Activated T-cell treated with anti-CD3 and anti-CD28 coated beads, Interleukin-2, amount 50 U/mL, for 1 hour (primary cell): ENCODE results near the gene SERPINA4.
"Not testable (repeated sequence)": the region's sequence is repeated elsewhere in the genome, so short reads cannot be mapped to it uniquely, and the experiment has no call there.

Experiments
- DNase-seq: peaks from one replicate; pipeline ENCODE4 v3.0.0-alpha.2; 2020

The SERPINA4 gene

DNA sequence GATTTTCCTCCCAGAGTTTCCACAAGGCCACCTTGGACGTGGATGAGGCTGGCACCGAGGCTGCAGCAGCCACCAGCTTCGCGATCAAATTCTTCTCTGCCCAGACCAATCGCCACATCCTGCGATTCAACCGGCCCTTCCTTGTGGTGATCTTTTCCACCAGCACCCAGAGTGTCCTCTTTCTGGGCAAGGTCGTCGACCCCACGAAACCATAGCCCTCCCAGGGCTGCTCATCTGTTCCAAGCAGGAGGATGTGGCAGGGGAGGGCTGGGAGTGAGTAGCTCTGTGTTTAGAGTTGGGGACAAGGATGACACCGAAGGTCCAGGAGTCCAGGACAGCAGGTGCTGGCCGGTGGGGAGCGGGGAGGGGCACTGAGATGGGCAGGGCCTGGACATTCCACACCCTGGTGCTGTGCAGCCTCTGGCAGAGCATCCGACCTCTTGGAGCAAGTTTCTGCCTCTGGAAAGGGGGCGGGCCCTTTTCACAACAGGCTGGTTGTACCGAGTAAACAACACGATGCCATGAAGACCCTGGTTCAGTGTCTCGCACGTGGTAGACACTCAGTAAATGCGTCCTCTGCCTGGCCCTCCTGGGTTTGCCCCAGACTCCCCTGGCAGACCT is 8.2 kb downstream of the SERPINA4 start:
- no peak for DNase-seq

DNA sequence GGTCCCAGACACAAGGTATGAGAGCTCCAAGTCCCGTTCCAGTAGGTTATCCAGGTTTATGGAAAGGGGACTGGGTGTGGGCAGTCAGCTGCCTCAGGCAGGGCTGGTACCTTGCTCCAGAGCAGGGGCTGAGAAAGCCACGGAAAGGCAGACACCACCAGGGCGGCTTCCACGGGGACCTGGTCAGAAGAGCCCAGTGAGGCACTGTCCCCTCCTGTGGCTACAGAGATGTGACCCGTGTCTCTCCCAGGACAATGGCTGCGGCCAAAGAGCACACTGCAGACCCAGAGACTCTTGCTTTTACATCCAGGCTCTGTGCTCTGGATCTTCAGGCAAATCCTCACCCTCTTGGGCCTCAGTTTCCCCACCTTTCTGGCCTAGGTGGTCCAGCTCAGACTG is 8.8 kb downstream of the SERPINA4 start:
- DNase-seq: no peak

DNA sequence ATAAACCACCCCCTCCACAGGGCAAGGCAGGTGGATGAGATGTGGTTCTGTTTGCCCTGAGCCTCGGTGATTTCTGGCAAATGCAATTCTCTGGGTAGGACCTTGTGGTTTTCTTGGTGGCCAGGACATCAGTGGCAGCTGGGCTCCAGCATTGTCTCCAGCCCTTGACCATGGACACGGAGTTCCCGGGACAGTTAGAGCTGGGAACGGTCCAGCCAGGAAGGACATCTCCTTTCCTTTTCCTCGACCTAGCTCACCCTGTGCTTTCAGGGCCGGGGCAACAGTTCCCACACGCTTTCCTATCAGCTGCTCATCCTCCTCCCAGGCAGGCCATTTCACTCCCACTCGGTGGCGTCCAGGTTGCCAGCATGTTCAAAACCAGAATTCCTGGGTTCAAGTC is 9.2 kb downstream of the SERPINA4 start:
- no peak for DNase-seq

- DNase-seq: no peak
Observed at GRCh38 chr14:94571395-94571794, 10.2 kb downstream of the SERPINA4 start.

- no peak for DNase-seq
Observed at GRCh38 chr14:94571950-94572349, 10.7 kb downstream of the SERPINA4 start.

DNA sequence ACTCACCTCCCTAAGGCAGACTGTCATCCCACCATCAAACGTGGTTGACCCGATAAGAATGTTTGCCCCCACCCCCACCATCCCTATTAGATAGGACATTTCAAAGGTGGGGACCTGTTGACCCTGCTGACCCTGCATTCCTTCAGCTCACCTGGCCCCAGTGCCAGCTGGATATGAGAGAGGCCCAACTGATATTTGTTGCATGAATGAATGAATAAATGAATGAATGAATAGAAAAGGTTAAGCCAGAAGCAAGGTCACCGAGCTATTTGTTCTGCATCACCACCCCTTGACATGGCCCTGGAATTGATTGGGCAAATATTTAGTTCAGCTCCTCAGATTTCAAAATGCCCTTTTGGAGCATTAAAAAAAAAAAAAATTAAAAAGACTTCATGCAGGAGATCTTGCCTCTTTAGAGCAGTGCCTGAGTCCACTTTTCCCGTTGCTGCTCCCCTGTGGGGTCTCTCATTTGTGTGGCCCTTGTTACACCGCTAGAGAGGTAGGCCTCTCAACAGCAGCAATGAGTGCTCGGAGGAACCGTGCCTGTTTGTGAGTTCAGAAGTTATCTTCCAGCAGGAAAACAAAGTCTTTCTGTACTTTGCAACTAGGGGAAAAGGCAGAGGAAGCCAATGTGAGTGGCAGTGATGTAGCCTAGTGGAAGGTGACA is 11.5 kb downstream of the SERPINA4 start:
- DNase-seq: no peak

DNA sequence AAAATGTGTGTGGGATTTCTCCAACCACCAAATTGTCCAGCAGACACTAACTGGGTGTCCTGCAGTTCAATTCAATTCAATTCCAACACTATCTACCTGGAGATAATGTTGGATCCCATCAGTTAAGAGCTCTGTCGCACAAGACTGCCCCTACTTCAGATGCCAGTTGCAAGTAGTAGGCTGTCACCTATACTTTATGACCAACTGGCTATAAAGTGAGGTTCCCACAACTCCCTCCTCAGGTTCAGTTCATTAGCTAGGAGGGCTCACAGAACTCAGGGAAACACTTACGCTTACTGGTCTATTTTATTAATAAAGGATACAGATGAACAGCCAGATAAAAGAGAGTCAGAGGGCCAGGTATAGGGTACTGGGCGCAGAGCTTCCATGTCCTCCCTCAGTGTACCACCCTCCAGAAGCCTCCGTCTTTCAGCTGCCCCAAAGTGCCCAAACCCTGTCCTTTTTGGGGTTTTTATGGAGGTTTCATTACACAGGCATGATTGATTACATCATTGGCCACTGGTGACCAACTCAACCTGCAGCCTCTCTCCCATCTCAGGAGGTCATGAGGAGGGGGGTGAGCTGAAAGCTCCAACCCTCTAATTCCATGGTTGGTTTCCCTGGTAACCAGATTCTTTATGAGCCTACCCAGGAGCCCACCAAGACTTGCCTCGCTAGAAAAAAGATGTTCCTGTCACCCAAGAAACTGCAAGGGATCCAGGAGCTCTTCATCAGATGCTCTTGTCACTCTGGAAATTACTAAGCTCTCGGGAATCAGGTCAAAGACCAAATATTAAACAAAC is 12.4 kb downstream of the SERPINA4 start:
- no peak for DNase-seq

DNA sequence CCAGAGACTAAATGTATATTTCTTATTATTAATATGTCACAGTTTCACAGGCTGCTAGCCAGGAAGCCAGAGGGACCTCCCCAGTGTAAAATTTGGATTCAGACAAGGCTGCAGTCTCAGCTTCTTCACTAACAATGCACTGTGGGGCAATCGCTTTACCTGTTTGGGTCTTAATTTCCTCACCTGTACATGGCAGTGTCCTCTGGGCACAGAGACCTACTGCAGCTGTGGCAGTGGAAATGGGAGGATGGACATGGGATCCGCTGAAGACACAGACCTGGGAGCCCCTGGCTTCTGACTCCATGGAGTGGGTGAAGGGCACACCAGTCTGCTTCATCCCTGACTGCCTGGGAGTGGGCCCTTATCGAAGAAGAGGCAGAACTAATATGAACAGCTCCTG is 13.1 kb downstream of the SERPINA4 start:
- no peak for DNase-seq

DNA sequence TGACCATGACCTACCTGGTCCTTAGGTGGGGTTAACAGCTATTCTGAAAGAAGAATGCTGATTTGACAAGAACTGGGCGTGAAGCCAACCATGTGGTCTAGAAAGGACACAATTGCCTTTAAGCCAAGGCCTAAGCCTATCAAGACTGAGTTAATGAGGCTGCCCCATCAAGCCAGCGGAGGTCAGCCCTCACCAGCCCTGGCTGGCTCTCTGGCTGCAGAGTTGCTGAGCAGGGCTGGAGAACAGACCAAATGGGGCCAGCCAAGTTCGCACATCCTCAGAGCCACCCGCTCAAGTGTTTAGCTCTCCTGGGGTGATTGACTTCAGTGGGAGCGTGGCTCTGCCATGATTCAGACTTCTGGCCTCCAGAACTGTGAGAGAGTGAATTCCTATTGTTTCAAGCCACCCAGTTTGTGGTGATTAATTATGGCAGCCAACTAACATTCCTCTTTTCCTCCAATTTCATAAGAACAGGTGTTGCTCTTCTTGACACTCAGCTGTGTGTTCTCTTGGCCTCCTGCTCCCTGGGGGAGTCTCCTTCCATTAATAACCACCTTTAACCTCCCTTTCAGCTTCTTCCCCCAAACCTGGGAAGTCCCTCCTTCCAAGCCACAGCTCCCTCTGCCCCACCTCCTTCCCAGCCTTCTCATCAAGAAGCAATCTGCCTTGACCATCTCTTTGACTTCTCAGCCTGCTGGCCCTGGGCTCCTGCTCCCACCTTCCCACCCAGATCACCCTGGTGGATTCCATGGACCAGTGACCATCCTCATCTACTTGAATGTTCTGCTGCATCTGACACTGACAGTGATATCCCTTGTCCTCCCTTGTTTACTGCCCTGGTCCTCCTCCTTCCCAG is 14.7 kb downstream of the SERPINA4 start:
- no peak for DNase-seq

GRCh38 chr14:94577472-94577871 is 16.2 kb downstream of the SERPINA4 start:
- DNase-seq: not testable (repeated sequence)

GRCh38 chr14:94578712-94579111 is 17.5 kb downstream of the SERPINA4 start:
- DNase-seq: no peak

DNA sequence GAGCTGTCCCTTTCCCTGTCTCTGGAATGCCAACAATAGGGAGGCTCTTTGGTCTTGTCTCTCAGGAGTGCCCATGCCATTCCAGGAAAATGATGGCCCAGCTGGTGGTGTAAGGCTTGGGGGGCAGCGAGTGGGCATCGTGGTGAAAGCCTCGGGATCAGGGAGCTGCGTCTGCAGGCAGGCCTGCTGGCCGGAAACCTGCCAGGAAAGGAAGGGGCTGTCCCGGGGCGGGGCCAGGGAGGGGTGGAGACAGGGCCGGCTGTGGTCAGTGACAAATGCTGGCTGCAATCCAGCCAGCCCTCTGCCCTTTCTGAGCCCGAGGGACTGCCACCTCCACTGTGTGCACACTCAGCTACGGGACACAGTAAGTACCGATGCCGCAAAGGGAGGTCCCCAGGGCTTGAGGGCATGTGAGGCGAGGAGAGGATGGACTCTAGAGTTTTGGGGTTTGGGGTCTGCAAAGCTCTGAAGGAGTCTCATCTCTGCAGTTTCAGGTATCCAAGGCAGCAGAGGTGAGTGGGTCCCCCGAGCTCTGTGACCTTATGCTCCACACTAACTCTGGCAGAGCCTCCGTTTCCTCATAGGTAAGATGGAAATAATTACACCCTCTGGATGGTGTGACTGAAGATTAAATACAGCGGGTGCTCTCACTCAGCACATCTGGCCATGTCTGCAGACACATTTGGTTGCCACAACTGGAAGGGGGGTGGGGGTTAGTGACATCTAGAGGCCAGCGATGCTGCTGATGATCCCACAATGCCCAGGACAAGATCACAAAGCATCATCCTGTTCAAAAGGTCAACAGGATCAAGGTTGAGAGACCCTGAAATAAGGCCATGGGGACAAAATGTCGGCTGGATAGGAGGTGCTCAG is 20.1 kb downstream of the SERPINA4 start, which contains the start of gene SERPINA5:
Gene SERPINA5, plus strand, starts transcription at position 300 of the 873 bp plus-strand sequence. CDS start 5,937 bp downstream, outside the sequence.
- no peak for DNase-seq

DNA sequence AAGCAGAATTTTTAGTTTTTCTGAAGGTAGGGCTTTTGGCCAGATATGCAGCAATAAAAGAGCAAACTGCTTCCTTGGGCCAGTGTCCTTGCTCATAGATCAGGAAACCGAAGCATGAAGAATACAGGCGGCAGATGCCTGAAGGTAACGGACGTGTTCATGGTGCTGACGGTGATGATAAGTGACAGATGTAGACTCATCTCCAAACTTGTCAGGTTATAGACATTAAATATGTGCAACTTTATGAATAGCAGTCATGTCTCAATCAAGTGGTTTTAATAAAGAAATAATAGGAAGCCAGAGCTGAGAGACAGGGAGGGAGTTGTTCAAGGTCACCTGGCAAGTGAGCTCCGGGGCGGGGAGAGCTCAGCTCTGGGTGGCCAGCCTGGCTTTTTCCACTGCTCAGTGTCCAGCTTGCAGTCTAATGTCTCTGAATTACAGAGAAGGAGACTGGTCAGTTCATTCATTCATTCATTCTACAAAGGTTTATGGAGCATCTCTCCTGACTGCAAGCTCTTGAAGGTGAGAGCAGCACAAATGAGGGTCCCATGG is 21.0 kb downstream of the SERPINA4 start:
- DNase-seq: no peak

DNA sequence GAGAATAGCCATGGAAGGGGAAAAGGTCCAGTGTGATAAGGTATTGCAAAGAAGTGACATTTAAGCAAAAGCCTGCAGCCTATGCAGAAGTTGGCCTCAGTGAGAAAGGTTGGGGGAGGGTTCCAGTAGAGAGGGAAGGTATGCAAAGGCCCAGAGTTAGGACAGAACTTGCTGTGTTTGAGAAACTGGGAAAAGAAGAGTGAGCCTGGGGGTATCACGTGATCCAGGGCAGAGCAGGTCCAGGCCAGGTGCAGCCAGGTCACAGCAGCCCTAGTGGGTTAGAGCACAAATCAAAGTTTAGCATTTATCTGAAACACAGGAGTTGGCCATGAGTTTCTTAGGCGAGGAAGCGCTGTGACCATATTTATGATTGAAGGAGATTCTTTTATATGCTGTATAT is 21.6 kb downstream of the SERPINA4 start:
- no peak for DNase-seq

DNA sequence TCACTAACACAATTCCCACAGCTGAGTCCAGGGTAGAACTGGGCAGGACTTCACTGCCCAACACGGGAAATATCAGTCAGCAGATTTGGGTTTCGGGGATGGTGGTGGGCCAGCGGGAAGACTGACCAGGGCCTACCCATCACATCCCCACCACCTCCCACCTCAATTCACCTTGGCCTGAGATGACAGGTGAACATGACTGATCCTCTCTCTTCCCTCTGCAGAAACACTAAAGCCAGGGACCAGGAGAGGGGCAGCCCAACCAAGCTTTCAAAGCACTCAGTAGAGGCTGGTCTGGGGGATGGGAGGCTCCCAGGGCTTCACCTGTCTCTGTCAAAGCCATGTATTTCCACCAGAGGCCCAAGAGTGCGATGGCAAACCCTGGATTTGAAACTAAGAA is 22.3 kb downstream of the SERPINA4 start:
- no peak for DNase-seq

GRCh38 chr14:94584591-94585280 is 23.5 kb downstream of the SERPINA4 start:
- no peak for DNase-seq

DNA sequence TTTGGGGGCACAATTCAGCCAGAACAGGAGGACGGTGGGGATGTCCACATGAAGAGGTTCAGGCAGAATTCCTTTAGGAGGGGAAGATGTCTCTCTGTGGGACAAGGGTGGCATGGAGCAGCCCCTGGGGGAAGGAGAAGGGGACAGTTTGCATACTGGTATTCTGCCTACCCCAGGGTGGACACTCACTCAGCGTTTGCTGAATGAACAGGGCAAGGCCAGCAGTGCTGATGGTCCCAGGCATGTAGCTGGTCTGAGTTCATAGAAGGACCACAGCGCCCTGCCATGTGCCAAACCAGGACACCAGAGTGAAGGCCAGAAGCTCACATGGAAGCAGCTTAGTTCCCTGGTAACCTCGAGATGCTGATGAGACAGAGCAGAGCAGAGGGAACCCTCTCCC is 25.4 kb downstream of the SERPINA4 start:
- DNase-seq: no peak

DNA sequence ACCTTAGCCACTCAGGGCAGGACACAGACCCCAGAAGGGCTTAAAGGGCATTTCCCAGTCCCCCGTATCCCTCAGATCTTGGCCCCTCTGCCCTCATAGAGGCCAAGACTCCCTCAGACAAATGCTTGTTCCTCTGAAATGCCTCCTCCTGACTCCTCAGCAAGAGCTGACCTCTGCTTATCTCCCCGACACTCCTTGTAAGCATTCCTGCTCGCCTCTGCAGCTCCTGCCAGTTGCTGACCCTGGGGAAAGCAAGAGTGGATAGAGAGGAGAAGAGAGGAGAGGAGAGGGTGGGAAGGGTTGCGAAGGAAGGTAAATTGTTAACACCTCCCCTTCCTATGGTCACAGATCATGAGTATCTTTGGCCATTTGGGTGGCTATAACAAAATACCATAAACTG is 27.1 kb downstream of the SERPINA4 start:
- DNase-seq: no peak

DNA sequence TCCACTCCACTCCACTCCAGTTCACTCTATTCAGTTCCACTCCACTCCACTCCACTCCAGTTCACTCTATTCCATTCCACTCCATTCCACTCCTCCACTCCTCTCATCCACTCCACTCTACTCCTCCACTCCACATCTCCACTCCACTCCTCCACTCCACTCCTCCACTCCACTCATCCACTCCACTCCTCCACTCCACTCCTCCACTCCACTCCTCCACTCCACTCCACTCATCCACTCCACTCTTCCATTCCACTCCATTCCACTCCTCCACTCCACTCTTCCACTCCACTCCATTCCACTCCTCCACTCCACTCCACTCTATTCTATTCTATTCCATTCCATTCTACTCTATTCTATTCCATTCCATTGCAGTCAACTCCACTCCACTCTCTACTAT is 29.8 kb downstream of the SERPINA4 start:
- DNase-seq: no peak

DNA sequence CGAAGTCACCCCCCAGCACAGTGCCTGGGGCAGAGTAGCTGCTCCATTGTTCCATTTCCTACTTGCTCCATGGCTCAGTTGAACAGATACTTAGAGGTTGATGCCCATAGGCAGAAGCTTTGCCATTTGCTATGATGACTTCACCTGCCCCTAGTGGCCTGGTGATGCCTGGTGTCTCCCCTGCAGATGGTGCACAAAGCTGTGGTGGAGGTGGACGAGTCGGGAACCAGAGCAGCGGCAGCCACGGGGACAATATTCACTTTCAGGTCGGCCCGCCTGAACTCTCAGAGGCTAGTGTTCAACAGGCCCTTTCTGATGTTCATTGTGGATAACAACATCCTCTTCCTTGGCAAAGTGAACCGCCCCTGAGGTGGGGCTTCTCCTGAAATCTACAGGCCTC is 30.6 kb downstream of the SERPINA4 start:
- no peak for DNase-seq

GRCh38 chr14:94592457-94592856 is 31.2 kb downstream of the SERPINA4 start:
- no peak for DNase-seq
